ENCODE results near the gene TUBB.
A peak's percentile ranks its signal among the peaks of the same experiment; 100 is the strongest.

Gene TUBB

DNA sequence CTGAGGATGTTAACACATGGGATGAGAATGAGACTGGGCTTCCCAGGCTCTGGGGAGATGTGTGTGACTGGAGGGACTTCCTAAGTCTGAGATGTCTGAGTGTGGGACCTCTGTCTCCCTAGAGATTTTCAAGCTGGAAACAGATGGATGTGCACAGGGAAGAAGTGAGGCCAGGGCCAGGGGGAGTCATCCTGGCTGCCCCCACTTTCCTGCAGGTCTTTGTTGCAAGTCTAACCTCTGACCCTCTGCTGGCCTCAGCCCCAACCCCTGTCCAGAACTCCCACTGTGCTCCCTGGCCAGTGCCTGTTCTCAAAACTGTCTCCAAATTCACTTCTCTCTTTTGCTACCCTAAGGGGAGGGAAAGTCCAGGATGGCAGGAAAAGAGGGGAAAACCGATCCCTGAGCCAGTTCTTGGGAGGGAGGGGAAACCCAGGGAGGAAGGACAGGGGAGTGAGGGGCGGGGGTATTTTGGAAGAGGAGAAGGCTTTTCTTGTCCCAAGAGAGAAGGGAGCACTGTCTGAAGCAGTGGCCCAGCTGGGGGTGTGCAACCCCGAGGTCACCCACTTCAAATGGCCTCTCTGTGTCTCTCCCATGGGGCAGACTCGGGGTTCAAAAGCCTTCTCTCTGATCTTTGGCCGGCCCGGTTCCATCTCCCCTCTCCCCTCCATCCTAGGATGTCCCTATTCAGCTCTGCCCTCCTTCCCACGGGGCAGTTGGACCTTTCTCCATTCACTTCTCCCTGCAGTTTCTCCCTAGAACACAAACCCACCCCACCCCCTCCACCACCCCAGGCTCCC lies 36.8 kb upstream of the TUBB start:
- peaks cover 5 to 19% (median 7%) of the 10 kb centered on the region in 3 donors for H3K36me3 ChIP-seq
- DNase-seq, result no peak
- peaks cover 4 to 85% (median 57%) of the 10 kb centered on the region in 4 donors for H3K4me1 ChIP-seq
- intact Hi-C loops (cut with DNase I; ENCODE audit: low total_unique reads), result loop anchor here (5.0 kb wide), 1 partner anchor 194 kb away; no protein-coding TSS in a partner anchor
- H3K4me3 ChIP-seq, result peak overlapping the region; percentile 64 to 90
- H3K27me3 ChIP-seq, result no peaks in the 10 kb centered on the region
- H3K27ac ChIP-seq, result peak overlapping the region; percentile 94 to 100
- no peaks in the 10 kb centered on the region for H3K9me3 ChIP-seq
- TF ChIP-seq, protein P1, sequence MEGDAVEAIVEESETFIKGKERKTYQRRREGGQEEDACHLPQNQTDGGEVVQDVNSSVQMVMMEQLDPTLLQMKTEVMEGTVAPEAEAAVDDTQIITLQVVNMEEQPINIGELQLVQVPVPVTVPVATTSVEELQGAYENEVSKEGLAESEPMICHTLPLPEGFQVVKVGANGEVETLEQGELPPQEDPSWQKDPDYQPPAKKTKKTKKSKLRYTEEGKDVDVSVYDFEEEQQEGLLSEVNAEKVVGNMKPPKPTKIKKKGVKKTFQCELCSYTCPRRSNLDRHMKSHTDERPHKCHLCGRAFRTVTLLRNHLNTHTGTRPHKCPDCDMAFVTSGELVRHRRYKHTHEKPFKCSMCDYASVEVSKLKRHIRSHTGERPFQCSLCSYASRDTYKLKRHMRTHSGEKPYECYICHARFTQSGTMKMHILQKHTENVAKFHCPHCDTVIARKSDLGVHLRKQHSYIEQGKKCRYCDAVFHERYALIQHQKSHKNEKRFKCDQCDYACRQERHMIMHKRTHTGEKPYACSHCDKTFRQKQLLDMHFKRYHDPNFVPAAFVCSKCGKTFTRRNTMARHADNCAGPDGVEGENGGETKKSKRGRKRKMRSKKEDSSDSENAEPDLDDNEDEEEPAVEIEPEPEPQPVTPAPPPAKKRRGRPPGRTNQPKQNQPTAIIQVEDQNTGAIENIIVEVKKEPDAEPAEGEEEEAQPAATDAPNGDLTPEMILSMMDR (IDR thresholded peaks at IDR 0.05), result no peak

GRCh38 chr6:30683980-30684338 lies 36.2 kb upstream of the TUBB start:
- no peaks in the 10 kb centered on the region for H3K27me3 ChIP-seq
- H3K36me3 ChIP-seq, result peaks cover 0 to 14% (median 1%) of the 10 kb centered on the region in 3 donors
- intact Hi-C loops (cut with DNase I; ENCODE audit: low total_unique reads), result loop anchor here (5.0 kb wide), 1 partner anchor 193 kb away; no protein-coding TSS in a partner anchor
- DNase-seq, result no peak
- TF ChIP-seq, protein P1 (IDR thresholded peaks at IDR 0.05), result no peak
- peak overlapping the region; percentile 64 to 90 for H3K4me3 ChIP-seq
- H3K4me1 ChIP-seq, result peaks cover 4 to 88% (median 61%) of the 10 kb centered on the region in 4 donors
- peak overlapping the region; percentile 94 to 100 for H3K27ac ChIP-seq
- no peaks in the 10 kb centered on the region for H3K9me3 ChIP-seq

- H3K4me3 ChIP-seq, result peak overlapping the region; percentile 64 to 90
- intact Hi-C loops (cut with DNase I; ENCODE audit: low total_unique reads), result loop anchor here (5.0 kb wide), 1 partner anchor 193 kb away; no protein-coding TSS in a partner anchor
- TF ChIP-seq, protein P1 (IDR thresholded peaks at IDR 0.05), result no peak
- H3K27ac ChIP-seq, result peak overlapping the region; percentile 94 to 100
- peaks cover 4 to 88% (median 61%) of the 10 kb centered on the region in 4 donors for H3K4me1 ChIP-seq
- no peaks in the 10 kb centered on the region for H3K27me3 ChIP-seq
- DNase-seq, result peak; percentile 71 to 87
- no peaks in the 10 kb centered on the region for H3K9me3 ChIP-seq
- peaks cover 0 to 12% (median 0%) of the 10 kb centered on the region in 3 donors for H3K36me3 ChIP-seq
Observed at GRCh38 chr6:30684386-30685156, 35.6 kb upstream of the TUBB start.

DNA sequence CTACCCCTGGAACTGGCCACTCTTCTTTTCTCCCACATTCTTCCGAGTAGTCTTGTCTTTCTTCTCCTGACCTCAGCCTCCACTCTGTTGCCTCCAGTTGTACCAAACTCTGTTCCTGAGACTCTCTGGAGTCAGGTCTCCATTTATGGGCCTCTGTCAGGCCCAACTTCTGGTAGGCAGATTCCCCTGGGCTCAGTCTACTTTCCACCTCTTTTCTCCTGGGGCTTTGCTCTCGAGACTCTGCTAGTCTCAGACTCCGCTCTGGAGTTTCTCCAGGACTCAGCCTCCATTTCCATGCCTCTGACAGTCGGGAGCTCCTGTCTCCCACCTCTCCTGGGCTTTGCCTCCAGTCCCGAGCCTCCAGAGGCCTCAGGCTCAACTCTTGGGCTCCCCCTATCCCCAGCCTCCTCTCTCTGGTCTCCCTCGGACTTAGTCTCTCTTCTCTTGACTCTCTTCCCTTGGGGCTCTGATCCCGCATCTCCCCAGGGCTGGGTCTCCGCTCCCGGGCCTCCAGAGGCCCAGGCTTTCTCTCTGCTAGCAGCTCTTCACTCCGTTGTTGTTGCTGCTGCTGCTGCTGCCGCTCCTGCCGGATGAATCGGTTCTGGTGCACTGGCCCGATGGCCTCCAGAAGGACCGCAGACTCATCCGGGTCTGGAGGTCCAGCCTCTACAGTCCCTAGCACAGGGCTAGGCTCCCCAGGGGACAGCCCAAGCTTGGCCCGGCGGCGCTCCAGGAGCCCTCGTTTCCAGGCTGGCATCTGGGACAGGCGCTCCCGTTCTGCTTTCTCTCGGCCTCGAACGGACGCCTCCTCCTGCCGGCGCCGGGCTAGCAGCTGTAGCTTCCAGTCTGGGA lies 34.8 kb upstream of the TUBB start:
- DNase-seq, result peak in 1 of 2 donors; percentile 69
- H3K27me3 ChIP-seq, result no peaks in the 10 kb centered on the region
- TF ChIP-seq, protein P1 (IDR thresholded peaks at IDR 0.05), result no peak
- intact Hi-C loops (cut with DNase I; ENCODE audit: low total_unique reads), result no loop called here
- H3K4me3 ChIP-seq, result peak overlapping the region; percentile 64 to 90
- H3K36me3 ChIP-seq, result peaks cover 0 to 7% (median 0%) of the 10 kb centered on the region in 3 donors
- no peaks in the 10 kb centered on the region for H3K9me3 ChIP-seq
- peaks cover 4 to 88% (median 61%) of the 10 kb centered on the region in 4 donors for H3K4me1 ChIP-seq
- H3K27ac ChIP-seq, result peak overlapping the region; percentile 94 to 100
